Panc1 (cell line): ENCODE measurements around the gene LIPN. TPM values are rescaled to one million over a fixed set of nuclear protein-coding genes. Genes with fewer than 3 reads are reported as not detected.

Experiments used
- ATAC-seq: fragments of 200-7000 bp; cut with Tn5 transposase; 2 replicates; pipeline ENCODE4 v1.9.1; 2020; ENCODE audit warnings: mild to moderate bottlenecking, moderate library complexity
- BruUV-seq: library from RNA; stranded (reverse); fragments of 400-500 nt; replicated peaks from 2 replicates; lab custom pipeline; 2021; lab: Mats Ljungman, UMichigan
- CTCF ChIA-PET: fragments of 300-600 bp; sonication (Branson Sonifier 250); formaldehyde crosslinking; loops from one replicate; lab custom pipeline; 2022; ENCODE audit warnings: antibody characterized with exemption; lab: Charles Lee
- POLR2A ChIA-PET: fragments of 300-600 bp; sonication (Branson Sonifier 250); formaldehyde crosslinking; loops from one replicate; lab custom pipeline; 2022; ENCODE audit warnings: antibody characterized with exemption; lab: Charles Lee
- DNase-seq: peaks from one replicate; pipeline ENCODE4 v3.0.0-alpha.2; 2010; ENCODE audit warnings: low read depth, low spot score
- H3K27ac ChIP-seq: 2 replicates; pipeline ENCODE4 v1.5.1; 2011; ENCODE audit warnings: mild to moderate bottlenecking, low read length, inconsistent platforms
- H3K27me3 ChIP-seq: fragments of 200-500 bp; sonication (Bioruptor generic); 2 replicates; pipeline ENCODE4 v1.6.0; 2014; ENCODE audit warnings: low read length, inconsistent platforms; ENCODE audit not compliant: control insufficient read depth, insufficient read depth
- H3K36me3 ChIP-seq: fragments of 200-500 bp; sonication (Bioruptor generic); 2 replicates; pipeline ENCODE4 v1.5.1; 2014; ENCODE audit warnings: inconsistent platforms, mild to moderate bottlenecking, low read length, moderate library complexity; ENCODE audit not compliant: control insufficient read depth, insufficient read depth
- H3K4me1 ChIP-seq: 2 replicates; pipeline ENCODE4 v1.5.1; 2011; ENCODE audit warnings: inconsistent platforms, mild to moderate bottlenecking, low read length, moderate library complexity; ENCODE audit not compliant: control insufficient read depth, insufficient read depth
- H3K4me3 ChIP-seq, 2 experiments: 2 replicates each; pipeline ENCODE4 v1.5.1; 2011 to 2012; ENCODE audit warnings: low read depth in 2 of 2, low read length in 2 of 2, mild to moderate bottlenecking in 2 of 2, inconsistent platforms in 1 of 2, moderate library complexity in 1 of 2
- H3K9me3 ChIP-seq: fragments of 200-500 bp; sonication (Bioruptor generic); 2 replicates; pipeline ENCODE4 v1.5.1; 2014; ENCODE audit warnings: low read depth, mild to moderate bottlenecking, inconsistent platforms, low read length, moderate library complexity; ENCODE audit not compliant: control insufficient read depth, insufficient read depth
- CTCF ChIP-seq: fragments of 450-650 bp; IDR thresholded peaks from 2 replicates; pipeline ENCODE4 v1.5.1; 2017; ENCODE audit warnings: mild to moderate bottlenecking
- POLR2AphosphoS5 ChIP-seq: IDR thresholded peaks from 2 replicates; pipeline ENCODE4 v1.6.1; 2012; ENCODE audit warnings: mild to moderate bottlenecking, low read depth, low read length, moderate library complexity
- REST ChIP-seq, 2 experiments: IDR thresholded peaks; 2 replicates each; pipeline ENCODE4 v1.6.1; 2011 to 2012; ENCODE audit warnings: low read depth in 2 of 2, control low read depth in 1 of 2, low read length in 1 of 2, mild to moderate bottlenecking in 1 of 2, moderate library complexity in 1 of 2; ENCODE audit not compliant: insufficient read depth in 1 of 2
- SIN3A ChIP-seq: IDR thresholded peaks from 2 replicates; pipeline ENCODE4 v1.6.1; 2012; ENCODE audit warnings: low read depth, mild to moderate bottlenecking, low read length, moderate library complexity, borderline replicate concordance; ENCODE audit not compliant: insufficient read depth
- TCF7L2 ChIP-seq: IDR thresholded peaks from 2 replicates; pipeline ENCODE4 v1.6.1; 2011; ENCODE audit warnings: mild to moderate bottlenecking, low read depth, low read length, inconsistent platforms
- in situ Hi-C: cut with HindIII; loops from 2 replicates; pipeline ENCODE4 v1.10.0; 2016; ENCODE audit warnings: low sequenced_read_pairs, low pct_unique_long_range_greater_than_20kb
- intact Hi-C: fragments of 100-400 bp; cut with micrococcal nuclease; formaldehyde crosslinking; loops from one replicate; pipeline ENCODE4 v1.10.0; 2022; ENCODE audit not compliant: unreplicated experiment
- total RNA-seq: library from RNA; stranded (reverse); gene quantifications from one replicate; pipeline ENCODE4 v1.2.1, GENCODE V29; 2021; ENCODE audit not compliant: unreplicated experiment

Gene LIPN
- total RNA-seq, 1 experiment from 2014 or later: not detected

DNA sequence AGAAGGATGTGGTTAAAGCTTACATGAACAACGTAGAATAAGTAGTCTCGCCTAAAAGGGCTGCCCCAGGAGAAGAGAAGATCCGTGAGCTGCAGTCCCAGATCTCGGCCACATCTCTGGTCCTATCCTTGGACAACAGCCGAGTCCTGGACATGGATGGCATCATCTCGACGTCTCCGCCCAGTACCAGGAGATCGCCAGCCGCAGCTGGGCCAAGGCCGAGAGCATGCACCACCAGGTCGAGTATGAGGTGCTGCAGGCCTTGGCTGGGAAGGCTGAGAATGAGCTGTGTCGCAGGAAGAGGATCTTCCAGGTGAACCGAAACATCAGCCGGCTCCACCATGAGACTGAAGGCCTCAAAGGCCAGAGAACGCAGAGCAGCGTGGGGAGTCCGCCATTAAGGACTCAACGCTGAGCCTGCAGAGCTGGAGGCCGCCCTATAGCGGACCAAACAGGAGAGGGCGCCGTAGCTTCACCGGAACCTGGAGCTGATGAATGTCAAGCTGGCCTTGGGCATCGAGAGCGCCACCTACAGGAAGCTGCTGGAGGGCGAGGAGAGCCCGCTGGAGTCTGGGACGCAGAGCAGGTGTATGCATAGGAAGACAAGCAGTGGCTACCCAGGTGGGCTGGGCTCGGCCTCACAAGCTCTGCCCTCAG, 31.6 kb upstream of the LIPN start:
- ATAC-seq (no peak), DNase-seq (no peak)
- no peaks in the 10 kb centered on the region for H3K27me3 ChIP-seq
- no peaks in the 10 kb centered on the region for H3K36me3 ChIP-seq
- no peak overlapping the region for H3K4me3 ChIP-seq
- no peak overlapping the region for H3K27ac ChIP-seq
- no TSS peak for BruUV-seq
- peak; percentile 67 for TF ChIP-seq CTCF
- no peak for TF ChIP-seq TCF7L2
- in situ Hi-C loops (no loop called here), intact Hi-C loops (no loop called here)
- H3K9me3 ChIP-seq: no peaks in the 10 kb centered on the region
- no peaks in the 10 kb centered on the region for H3K4me1 ChIP-seq
- POLR2A ChIA-PET: interaction anchor here (0.6 kb wide), 1 partner anchor 126 kb away, joined by 3 read pairs; no protein-coding TSS in a partner anchor
- CTCF ChIA-PET: interaction anchor here (0.5 kb wide), 1 partner anchor 145 kb away, joined by 9 read pairs; the partner anchor contains the start of gene RNLS

GRCh38 chr10:88730864-88731263, 29.0 kb upstream of the LIPN start:
- H3K27ac ChIP-seq: no peak overlapping the region
- H3K4me3 ChIP-seq: no peak overlapping the region
- no peaks in the 10 kb centered on the region for H3K9me3 ChIP-seq
- no peak for DNase-seq
- H3K27me3 ChIP-seq: no peaks in the 10 kb centered on the region
- no TSS peak for BruUV-seq
- no peak for ATAC-seq
- no peaks in the 10 kb centered on the region for H3K36me3 ChIP-seq
- no peaks in the 10 kb centered on the region for H3K4me1 ChIP-seq
- intact Hi-C loops: no loop called here
- ChIA-PET CTCF (no interaction called here), POLR2A (no interaction called here)
- in situ Hi-C loops: no loop called here
- TF ChIP-seq SIN3A (no peak), POLR2AphosphoS5 (no peak), TCF7L2 (no peak), REST (IDR thresholded peaks at IDR 0.05; ENCODE audit: insufficient read depth in 1 of 2, low read depth in 2 of 2, low read length in 1 of 2) (no peak), CTCF (no peak)
